Adrenal gland (tissue), 12 donors: Measurements from ENCODE around the gene CNPPD1. TPM values are rescaled to one million over a fixed set of nuclear protein-coding genes. Genes with fewer than 3 reads are reported as not detected.

Source experiments
- DNase-seq, 7 donors: peaks; one replicate each; pipeline ENCODE4 v3.0.0-alpha.2; 2019 to 2020
- H3K27ac ChIP-seq, 5 donors: fragments of 200-600 bp; sonication (generic) in 4 of 5; 1 replicate in 3 of 5; 2 replicates in 2 of 5; pipeline versions ENCODE4 v1.5.1 to v1.8.0; 2016 to 2020; ENCODE audit warnings: mild to moderate bottlenecking in 1 of 5
- H3K27me3 ChIP-seq: fragments of 200-600 bp; 2 replicates; pipeline ENCODE4 v1.8.0; 2021
- H3K36me3 ChIP-seq, 2 donors: fragments of 200-600 bp; replicated peaks in 1 of 2; 1 replicate in 1 of 2; 2 replicates in 1 of 2; pipeline versions ENCODE4 v1.5.1 to v1.8.0; 2018 to 2022
- H3K4me1 ChIP-seq, 2 donors: fragments of 200-600 bp; replicated peaks in 1 of 2; 1 replicate in 1 of 2; 2 replicates in 1 of 2; pipeline versions ENCODE4 v1.5.1 to v1.8.0; 2018 to 2021
- H3K4me3 ChIP-seq, 4 donors: fragments of 200-600 bp; sonication (generic) in 3 of 4; one replicate each; pipeline ENCODE4 v1.5.1; 2016 to 2018
- H3K9me3 ChIP-seq, 3 donors: fragments of 200-600 bp; sonication (generic) in 1 of 3; replicated peaks in 1 of 3; 1 replicate in 2 of 3; 2 replicates in 1 of 3; pipeline versions ENCODE4 v1.5.1 to v1.8.0; 2016 to 2021
- POLR2A ChIP-seq, 2 donors: fragments of 450-650 bp; IDR thresholded peaks; one replicate each; pipeline ENCODE4 v1.6.1; 2017; ENCODE audit warnings: antibody characterized with exemption in 2 of 2, mild to moderate bottlenecking in 2 of 2, moderate library complexity in 1 of 2
- WGBS, 4 donors: extraction: QIAGEN DNeasy Blood & Tissue Kit in 2 of 4; methylation state at CpG; one replicate each; pipeline versions ENCODE4 v1.1.5 to v1.1.7; 2013 to 2017; 5-methylcytosine and 5-hydroxymethylcytosine counted together
- intact Hi-C, 2 donors: fragments of 100-400 bp; cut with DNase I; formaldehyde crosslinking; loops; one replicate each; pipeline versions ENCODE4 v1.14.1 to v1.15.0; 2022 to 2023
- polyA plus RNA-seq, 3 donors: library from polyadenylated mRNA; stranded (reverse); fragments of 200-250 nt in 2 of 3; fragments of 350-450 nt in 1 of 3; fragmentation: Illumina TruSeq in 1 of 3; extraction: RNeasy Lipid Tissue Mini Kit (QIAGEN cat#74804) in 1 of 3; gene quantifications; one replicate each; pipeline ENCODE4 v1.2.3, GENCODE V29; 2013 to 2014
- total RNA-seq, 9 donors: library from RNA; depleted of rRNA in 4 of 9; stranded (reverse); fragments of >200 nt in 4 of 9; fragments of 120-200 nt in 1 of 9; fragmentation: NEBNext Ultra II Directional in 1 of 9; extraction: Animal tissue kit (Norgen Biotek cat#: 25700) in 1 of 9; gene quantifications; one replicate each; pipeline versions ENCODE4 v1.1.0 to v1.2.4, GENCODE V29; 2013 to 2023
- TF ChIP-seq, protein P1 (sequence below), 6 experiments: fragments of 450-650 bp in 4 of 6; fragments of 200-600 bp in 2 of 6; sonication (generic) in 1 of 6; IDR thresholded peaks; 1 replicate in 5 of 6; 2 replicates in 1 of 6; pipeline versions ENCODE4 v1.5.1 to v1.8.0; 2016 to 2021; ENCODE audit warnings: antibody characterized with exemption in 6 of 6, mild to moderate bottlenecking in 2 of 6, moderate library complexity in 1 of 6
- donor health status: healthy with polysubstance abuse.
- donor health status: Bipolar disorder and iron deficiency.
- donor health status: DM: yes; HTN: yes; CAD: no.
- donor health status: DM: no; HTN: no; CAD: no.
- donor health status: DM: no; HTN: no; CAD: no.
- donor health status: DM: yes; HTN: yes; CAD: no.

Gene CNPPD1
- total and polyA plus RNA-seq, 12 donors: 32.6 to 137 (median 98.9) TPM

GRCh38 chr2:219168932-219169331 lies 7.8 kb downstream of the CNPPD1 start:
- no peaks in the 10 kb centered on the region for H3K27me3 ChIP-seq
- no peak for TF ChIP-seq POLR2A (IDR thresholded peaks at IDR 0.05)
- TF ChIP-seq, protein P1, sequence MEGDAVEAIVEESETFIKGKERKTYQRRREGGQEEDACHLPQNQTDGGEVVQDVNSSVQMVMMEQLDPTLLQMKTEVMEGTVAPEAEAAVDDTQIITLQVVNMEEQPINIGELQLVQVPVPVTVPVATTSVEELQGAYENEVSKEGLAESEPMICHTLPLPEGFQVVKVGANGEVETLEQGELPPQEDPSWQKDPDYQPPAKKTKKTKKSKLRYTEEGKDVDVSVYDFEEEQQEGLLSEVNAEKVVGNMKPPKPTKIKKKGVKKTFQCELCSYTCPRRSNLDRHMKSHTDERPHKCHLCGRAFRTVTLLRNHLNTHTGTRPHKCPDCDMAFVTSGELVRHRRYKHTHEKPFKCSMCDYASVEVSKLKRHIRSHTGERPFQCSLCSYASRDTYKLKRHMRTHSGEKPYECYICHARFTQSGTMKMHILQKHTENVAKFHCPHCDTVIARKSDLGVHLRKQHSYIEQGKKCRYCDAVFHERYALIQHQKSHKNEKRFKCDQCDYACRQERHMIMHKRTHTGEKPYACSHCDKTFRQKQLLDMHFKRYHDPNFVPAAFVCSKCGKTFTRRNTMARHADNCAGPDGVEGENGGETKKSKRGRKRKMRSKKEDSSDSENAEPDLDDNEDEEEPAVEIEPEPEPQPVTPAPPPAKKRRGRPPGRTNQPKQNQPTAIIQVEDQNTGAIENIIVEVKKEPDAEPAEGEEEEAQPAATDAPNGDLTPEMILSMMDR (IDR thresholded peaks at IDR 0.05): no peak
- intact Hi-C loops: loop anchor here in 1 of 2 donors (10.0 kb wide), 1 partner anchor 46 kb away; the partner anchor contains the start of gene ABCB6
- H3K4me3 ChIP-seq: no peak overlapping the region
- DNase-seq: peak in 2 of 7 donors; percentile 26 to 51
- no peak overlapping the region for H3K27ac ChIP-seq
- peaks cover 0 to 11% of the 10 kb centered on the region in 2 donors for H3K4me1 ChIP-seq
- peaks cover 0 to 19% of the 10 kb centered on the region in 2 donors for H3K36me3 ChIP-seq
- no peaks in the 10 kb centered on the region for H3K9me3 ChIP-seq

- H3K36me3 ChIP-seq: peaks cover 0 to 15% of the 10 kb centered on the region in 2 donors
- H3K4me3 ChIP-seq: no peak overlapping the region
- TF ChIP-seq, protein P1 (IDR thresholded peaks at IDR 0.05): no peak
- no peak for TF ChIP-seq POLR2A (IDR thresholded peaks at IDR 0.05)
- H3K27ac ChIP-seq: no peak overlapping the region
- DNase-seq: peak in 3 of 7 donors; percentile 15 to 47 (median 19)
- no peaks in the 10 kb centered on the region for H3K9me3 ChIP-seq
- no peaks in the 10 kb centered on the region for H3K27me3 ChIP-seq
- intact Hi-C loops: loop anchor here in 1 of 2 donors (10.0 kb wide), 1 partner anchor 46 kb away; the partner anchor contains the start of gene ABCB6
- H3K4me1 ChIP-seq: peaks cover 0 to 11% of the 10 kb centered on the region in 2 donors
- WGBS, 4 donors: 27 to 40% (median 34%) methylated on average over 4 to 6 of the region's 6 CpGs
Observed at GRCh38 chr2:219168526-219168925, 8.2 kb downstream of the CNPPD1 start.

GRCh38 chr2:219167997-219168396 lies 8.7 kb downstream of the CNPPD1 start:
- no peaks in the 10 kb centered on the region for H3K27me3 ChIP-seq
- H3K9me3 ChIP-seq: no peaks in the 10 kb centered on the region
- H3K36me3 ChIP-seq: peaks cover 0 to 10% of the 10 kb centered on the region in 2 donors
- no peak overlapping the region for H3K4me3 ChIP-seq
- H3K4me1 ChIP-seq: peaks cover 0 to 11% of the 10 kb centered on the region in 2 donors
- intact Hi-C loops: loop anchor here in 1 of 2 donors (10.0 kb wide), 1 partner anchor 47 kb away; the partner anchor contains the start of gene ABCB6
- TF ChIP-seq POLR2A (IDR thresholded peaks at IDR 0.05): no peak
- TF ChIP-seq, protein P1 (IDR thresholded peaks at IDR 0.05): no peak
- peak in 2 of 7 donors; percentile 17 to 50 for DNase-seq
- H3K27ac ChIP-seq: no peak overlapping the region
- 54 to 100% (median 56%) methylated on average over 1 to 5 of the region's 5 CpGs for WGBS, 4 donors

- no peaks in the 10 kb centered on the region for H3K9me3 ChIP-seq
- H3K27me3 ChIP-seq: no peaks in the 10 kb centered on the region
- H3K36me3 ChIP-seq: no peaks in the 10 kb centered on the region
- H3K27ac ChIP-seq: no peak overlapping the region
- 81 to 91% (median 88%) methylated on average over 7 to 10 of the region's 10 CpGs for WGBS, 4 donors
- intact Hi-C loops: loop anchor here in 1 of 2 donors (10.0 kb wide), 1 partner anchor 50 kb away; the partner anchor contains the start of gene ABCB6
- peak in 1 of 7 donors; percentile 7 for DNase-seq
- H3K4me3 ChIP-seq: no peak overlapping the region
- no peak for TF ChIP-seq POLR2A (IDR thresholded peaks at IDR 0.05)
- TF ChIP-seq, protein P1 (IDR thresholded peaks at IDR 0.05): no peak
- H3K4me1 ChIP-seq: peaks cover 3 to 5% of the 10 kb centered on the region in 2 donors
Observed at GRCh38 chr2:219165058-219165911, 11.4 kb downstream of the CNPPD1 start.
